ENCODE measurements around the gene DPF3. TPM values are rescaled to one million over a fixed set of nuclear protein-coding genes. Genes with fewer than 3 reads are reported as not detected.

Gene DPF3
- total RNA-seq, 4 donors from 2014 or later, result under 0.01 to 2.7 (median 0.61) TPM; not detected in 1

GRCh38 chr14:72800848-72801370 lies 93.0 kb downstream of the DPF3 start:
- TF ChIP-seq POLR2A (IDR thresholded peaks at IDR 0.05), result no peak
- TF ChIP-seq, protein P1, sequence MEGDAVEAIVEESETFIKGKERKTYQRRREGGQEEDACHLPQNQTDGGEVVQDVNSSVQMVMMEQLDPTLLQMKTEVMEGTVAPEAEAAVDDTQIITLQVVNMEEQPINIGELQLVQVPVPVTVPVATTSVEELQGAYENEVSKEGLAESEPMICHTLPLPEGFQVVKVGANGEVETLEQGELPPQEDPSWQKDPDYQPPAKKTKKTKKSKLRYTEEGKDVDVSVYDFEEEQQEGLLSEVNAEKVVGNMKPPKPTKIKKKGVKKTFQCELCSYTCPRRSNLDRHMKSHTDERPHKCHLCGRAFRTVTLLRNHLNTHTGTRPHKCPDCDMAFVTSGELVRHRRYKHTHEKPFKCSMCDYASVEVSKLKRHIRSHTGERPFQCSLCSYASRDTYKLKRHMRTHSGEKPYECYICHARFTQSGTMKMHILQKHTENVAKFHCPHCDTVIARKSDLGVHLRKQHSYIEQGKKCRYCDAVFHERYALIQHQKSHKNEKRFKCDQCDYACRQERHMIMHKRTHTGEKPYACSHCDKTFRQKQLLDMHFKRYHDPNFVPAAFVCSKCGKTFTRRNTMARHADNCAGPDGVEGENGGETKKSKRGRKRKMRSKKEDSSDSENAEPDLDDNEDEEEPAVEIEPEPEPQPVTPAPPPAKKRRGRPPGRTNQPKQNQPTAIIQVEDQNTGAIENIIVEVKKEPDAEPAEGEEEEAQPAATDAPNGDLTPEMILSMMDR (IDR thresholded peaks at IDR 0.05), result no peak
- no peaks in the 10 kb centered on the region for H3K36me3 ChIP-seq
- H3K27ac ChIP-seq, result no peak overlapping the region
- no peak overlapping the region for H3K4me3 ChIP-seq
- no peaks in the 10 kb centered on the region for H3K9me3 ChIP-seq
- DNase-seq, result no peak
- no peaks in the 10 kb centered on the region for H3K27me3 ChIP-seq
- 71 to 83% methylated on average over 4 of the region's 4 CpGs for WGBS, 2 donors
- no peaks in the 10 kb centered on the region for H3K4me1 ChIP-seq
- intact Hi-C loops (cut with DNase I), result no loop called here

DNA sequence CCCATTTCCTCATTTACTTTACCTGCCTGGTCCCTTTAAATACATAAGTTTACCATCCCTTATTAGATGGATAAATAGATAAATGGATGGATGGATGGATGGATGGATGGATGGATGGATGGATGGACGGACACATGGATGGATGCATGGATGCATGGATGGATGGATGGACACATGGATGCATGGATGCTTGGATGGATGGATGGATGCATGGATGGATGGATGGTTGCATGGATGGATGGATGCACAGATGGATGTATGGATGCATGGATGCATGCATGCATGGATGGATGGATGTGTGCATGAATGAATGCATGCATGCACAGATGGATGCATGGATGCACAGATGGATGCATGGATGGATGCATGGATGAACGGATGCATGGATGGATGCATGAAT lies 93.6 kb downstream of the DPF3 start:
- H3K9me3 ChIP-seq, result no peaks in the 10 kb centered on the region
- intact Hi-C loops (cut with DNase I), result no loop called here
- no peaks in the 10 kb centered on the region for H3K27me3 ChIP-seq
- H3K4me1 ChIP-seq, result no peaks in the 10 kb centered on the region
- WGBS, 2 donors, result 71 to 84% methylated on average over 2 of the region's 2 CpGs
- H3K27ac ChIP-seq, result no peak overlapping the region
- TF ChIP-seq POLR2A (IDR thresholded peaks at IDR 0.05), result no peak
- TF ChIP-seq, protein P1 (IDR thresholded peaks at IDR 0.05), result no peak
- no peak for DNase-seq
- no peak overlapping the region for H3K4me3 ChIP-seq
- H3K36me3 ChIP-seq, result no peaks in the 10 kb centered on the region

DNA sequence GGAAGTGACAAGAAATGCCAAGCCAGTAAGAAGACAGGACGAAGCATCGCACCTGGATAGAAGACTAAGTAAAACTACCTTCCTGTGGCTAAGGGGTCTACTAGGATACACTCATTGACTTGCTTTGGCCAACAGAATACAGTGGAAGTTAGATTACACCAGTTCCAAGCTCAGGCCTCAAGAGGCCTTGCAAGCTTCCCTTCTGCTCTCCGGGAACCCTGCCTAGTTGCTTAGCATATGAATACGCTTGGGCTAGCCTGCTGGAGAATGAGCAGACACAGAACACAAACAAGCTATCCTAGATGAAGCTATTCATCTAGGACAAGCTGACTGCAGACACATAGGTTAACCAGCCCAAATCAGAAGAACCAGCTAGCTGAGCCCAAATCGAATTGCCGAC lies 97.0 kb downstream of the DPF3 start:
- Histone ChIP-seq H3K36me3 (no peaks in the 10 kb centered on the region), H3K4me3 (no peak overlapping the region), H3K27ac (no peak overlapping the region), H3K9me3 (no peaks in the 10 kb centered on the region), H3K4me1 (no peaks in the 10 kb centered on the region), H3K27me3 (no peaks in the 10 kb centered on the region)
- TF ChIP-seq, protein P1 (IDR thresholded peaks at IDR 0.05), result no peak
- TF ChIP-seq POLR2A (IDR thresholded peaks at IDR 0.05), result no peak
- intact Hi-C loops (cut with DNase I), result no loop called here
- WGBS, 2 donors, result 90 to 96% methylated on average over 5 to 6 of the region's 6 CpGs
- DNase-seq, result no peak

GRCh38 chr14:72793156-72793939 lies 100.6 kb downstream of the DPF3 start:
- H3K9me3 ChIP-seq, result no peaks in the 10 kb centered on the region
- H3K4me1 ChIP-seq, result no peaks in the 10 kb centered on the region
- no peaks in the 10 kb centered on the region for H3K27me3 ChIP-seq
- no peak for DNase-seq
- no peak overlapping the region for H3K4me3 ChIP-seq
- intact Hi-C loops (cut with DNase I), result no loop called here
- H3K36me3 ChIP-seq, result no peaks in the 10 kb centered on the region
- TF ChIP-seq, protein P1 (IDR thresholded peaks at IDR 0.05), result no peak
- no peak for TF ChIP-seq POLR2A (IDR thresholded peaks at IDR 0.05)
- 72 to 77% methylated on average over 6 to 7 of the region's 7 CpGs for WGBS, 2 donors
- H3K27ac ChIP-seq, result no peak overlapping the region

DNA sequence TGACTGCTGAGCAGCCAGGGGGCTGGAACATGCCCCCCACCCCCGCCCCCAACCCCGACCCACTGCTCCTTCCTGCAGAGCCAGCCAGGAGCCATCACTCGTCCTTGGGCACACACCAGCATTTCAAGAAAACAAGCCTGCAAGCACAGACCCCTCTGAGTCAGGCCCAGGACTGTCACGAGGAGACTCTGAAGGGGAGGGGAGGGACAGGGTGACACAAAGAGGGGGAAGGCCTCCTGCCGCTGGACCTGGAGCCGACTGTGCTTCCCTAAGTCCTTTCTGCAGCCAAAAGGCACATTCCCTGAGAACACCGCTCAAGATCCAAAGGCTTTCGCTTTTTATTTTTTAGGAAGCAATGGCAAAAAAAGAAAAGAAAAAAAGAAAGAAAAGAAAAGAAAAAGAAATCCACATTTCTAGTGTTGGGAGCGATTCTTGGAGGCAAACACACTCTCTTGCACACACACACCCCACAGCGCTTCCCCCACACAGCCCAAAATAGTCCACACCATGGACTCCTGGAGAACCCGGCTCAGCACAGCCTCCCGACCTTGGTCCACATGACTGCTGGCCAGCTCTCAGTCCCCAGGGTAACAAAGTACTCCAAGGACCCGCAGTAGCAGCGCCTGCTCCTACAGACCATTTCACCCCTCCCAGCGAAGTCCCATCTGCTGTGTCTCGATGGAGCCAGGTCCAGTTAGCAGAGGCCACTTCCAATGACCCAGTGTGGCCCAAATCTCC lies 101.7 kb downstream of the DPF3 start:
- Histone ChIP-seq H3K36me3 (no peaks in the 10 kb centered on the region), H3K4me3 (no peak overlapping the region), H3K27me3 (no peaks in the 10 kb centered on the region), H3K4me1 (no peaks in the 10 kb centered on the region), H3K27ac (no peak overlapping the region), H3K9me3 (no peaks in the 10 kb centered on the region)
- WGBS, 2 donors, result 63 to 70% methylated on average over 10 to 11 of the region's 16 CpGs
- DNase-seq, result no peak
- TF ChIP-seq, protein P1 (IDR thresholded peaks at IDR 0.05), result no peak
- no peak for TF ChIP-seq POLR2A (IDR thresholded peaks at IDR 0.05)
- intact Hi-C loops (cut with DNase I), result no loop called here

All from esophagus squamous epithelium (tissue), 5 donors.